MM.1S (cell line): ENCODE data around the gene RSPH6A.

Experiments
- DNase-seq: peaks from one replicate; pipeline ENCODE4 v3.0.0-alpha.2; 2015
- H2AFZ ChIP-seq: fragments of 300-600 bp; sonication (generic); 2 replicates; pipeline ENCODE4 v1.6.0; 2016; ENCODE audit warnings: antibody characterized with exemption, low read length
- H3F3A ChIP-seq: fragments of 300-600 bp; sonication (generic); 2 replicates; pipeline ENCODE4 v1.6.1; 2016; ENCODE audit warnings: mild to moderate bottlenecking, antibody characterized with exemption, low read length, moderate library complexity, mixed read lengths; ENCODE audit not compliant: insufficient read depth
- H3K27ac ChIP-seq: fragments of 300-600 bp; sonication (generic); 2 replicates; pipeline ENCODE4 v1.5.1; 2016; ENCODE audit warnings: mild to moderate bottlenecking, low read length
- H3K27me3 ChIP-seq: fragments of 300-600 bp; sonication (generic); replicated peaks from 2 replicates; pipeline ENCODE4 v1.6.0; 2016; ENCODE audit warnings: low read length; ENCODE audit not compliant: insufficient read depth
- H3K36me3 ChIP-seq: fragments of 300-600 bp; sonication (generic); replicated peaks from 2 replicates; pipeline ENCODE4 v1.6.1; 2016; ENCODE audit warnings: mild to moderate bottlenecking, low read length, mixed read lengths; ENCODE audit not compliant: insufficient read depth
- H3K4me1 ChIP-seq: fragments of 300-600 bp; sonication (generic); 2 replicates; pipeline ENCODE4 v1.6.1; 2016; ENCODE audit warnings: low read length, mixed read lengths
- H3K4me2 ChIP-seq: fragments of 300-600 bp; sonication (generic); 2 replicates; pipeline ENCODE4 v1.6.0; 2016; ENCODE audit warnings: low read depth, low read length
- H3K4me3 ChIP-seq: fragments of 300-600 bp; sonication (generic); 2 replicates; pipeline ENCODE4 v1.5.1; 2016; ENCODE audit warnings: low read length, mixed read lengths
- H3K79me2 ChIP-seq: fragments of 300-600 bp; sonication (generic); 2 replicates; pipeline ENCODE4 v1.6.1; 2016; ENCODE audit warnings: mixed run types, low read length, mixed read lengths
- H3K9ac ChIP-seq: fragments of 300-600 bp; sonication (generic); 2 replicates; pipeline ENCODE4 v1.6.1; 2016; ENCODE audit warnings: low read length, mixed read lengths
- H3K9me2 ChIP-seq: fragments of 300-600 bp; sonication (generic); replicated peaks from 2 replicates; pipeline ENCODE4 v1.6.1; 2016; ENCODE audit warnings: mild to moderate bottlenecking, low read length, mixed read lengths; ENCODE audit not compliant: insufficient read depth
- H3K9me3 ChIP-seq: fragments of 300-600 bp; sonication (generic); replicated peaks from 2 replicates; pipeline ENCODE4 v1.6.1; 2016; ENCODE audit warnings: mild to moderate bottlenecking, low read length, mixed read lengths; ENCODE audit not compliant: insufficient read depth
- H4K20me1 ChIP-seq: fragments of 300-600 bp; sonication (generic); 2 replicates; pipeline ENCODE4 v1.6.1; 2016; ENCODE audit warnings: mild to moderate bottlenecking, low read length, moderate library complexity, mixed read lengths; ENCODE audit not compliant: insufficient read depth
- CTCF ChIP-seq: fragments of 300-600 bp; sonication (generic); IDR thresholded peaks from 2 replicates; pipeline ENCODE4 v1.5.1; 2016; ENCODE audit warnings: antibody characterized with exemption, low read length, mixed read lengths
- EZH2 ChIP-seq: fragments of 300-600 bp; sonication (generic); optimal IDR thresholded peaks from 2 replicates; pipeline ENCODE3; 2017; ENCODE audit warnings: low read depth, mild to moderate bottlenecking, antibody characterized with exemption, low read length, mixed read lengths
- EZH2phosphoT487 ChIP-seq: fragments of 300-600 bp; sonication (generic); IDR thresholded peaks from 2 replicates; pipeline ENCODE4 v1.6.1; 2018; ENCODE audit warnings: antibody characterized with exemption, low read length

RSPH6A gene

DNA sequence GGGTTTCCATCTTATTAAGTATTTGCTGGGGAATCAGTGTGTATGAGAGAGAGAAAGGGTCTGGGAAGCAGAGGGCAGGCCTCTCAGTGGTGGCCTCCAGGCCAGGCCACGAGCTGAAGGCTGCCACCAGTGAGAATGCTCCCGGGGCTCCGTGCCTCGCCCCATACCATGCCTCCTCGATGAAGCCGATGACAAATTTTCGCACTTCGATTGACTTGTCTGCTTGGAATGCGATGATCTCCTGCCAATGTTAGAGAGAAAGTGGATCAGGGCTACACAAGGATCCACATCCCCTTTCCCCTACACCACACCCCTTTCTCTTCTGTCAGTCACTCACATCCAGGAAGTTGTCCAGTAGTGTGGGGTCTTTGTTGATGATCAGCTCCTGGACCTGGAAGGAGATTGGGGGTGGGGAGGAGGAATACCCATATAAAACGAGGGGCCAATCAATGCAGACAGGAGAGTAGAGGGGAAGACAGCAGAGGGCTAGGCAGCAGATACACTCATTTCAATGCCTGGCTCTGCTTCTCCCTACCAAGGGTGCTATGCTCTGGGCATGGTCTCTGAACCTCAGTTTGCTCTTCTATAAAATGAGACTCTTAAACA is 37.1 kb upstream of the RSPH6A start:
- Histone ChIP-seq H3K4me1 (no peaks in the 10 kb centered on the region), H3K4me3 (no peak overlapping the region), H3F3A (no peaks in the 10 kb centered on the region), H3K9ac (no peak overlapping the region), H2AFZ (no peak overlapping the region), H3K79me2 (peaks cover 25% of the 10 kb centered on the region), H3K4me2 (no peak overlapping the region), H3K27ac (no peak overlapping the region), H3K27me3 (no peaks in the 10 kb centered on the region), H4K20me1 (no peaks in the 10 kb centered on the region), H3K9me3 (no peaks in the 10 kb centered on the region), H3K36me3 (peaks cover 13% of the 10 kb centered on the region), H3K9me2 (no peaks in the 10 kb centered on the region)
- no peak for TF ChIP-seq CTCF
- no peak for TF ChIP-seq EZH2
- no peak for TF ChIP-seq EZH2phosphoT487
- no peak for DNase-seq

- Histone ChIP-seq H2AFZ (no peak overlapping the region), H3K36me3 (peaks cover 20% of the 10 kb centered on the region), H3K4me3 (no peak overlapping the region), H3K4me1 (no peaks in the 10 kb centered on the region), H3K9ac (no peak overlapping the region), H3K9me3 (no peaks in the 10 kb centered on the region), H3K27me3 (no peaks in the 10 kb centered on the region), H4K20me1 (no peaks in the 10 kb centered on the region), H3K27ac (no peak overlapping the region), H3K79me2 (peaks cover 10% of the 10 kb centered on the region), H3K4me2 (no peak overlapping the region), H3K9me2 (no peaks in the 10 kb centered on the region), H3F3A (no peaks in the 10 kb centered on the region)
- DNase-seq: no peak
- TF ChIP-seq EZH2 (no peak), CTCF (peak; percentile 31)
Measured at GRCh38 chr19:45848922-45849321, 33.8 kb upstream of the RSPH6A start.

DNA sequence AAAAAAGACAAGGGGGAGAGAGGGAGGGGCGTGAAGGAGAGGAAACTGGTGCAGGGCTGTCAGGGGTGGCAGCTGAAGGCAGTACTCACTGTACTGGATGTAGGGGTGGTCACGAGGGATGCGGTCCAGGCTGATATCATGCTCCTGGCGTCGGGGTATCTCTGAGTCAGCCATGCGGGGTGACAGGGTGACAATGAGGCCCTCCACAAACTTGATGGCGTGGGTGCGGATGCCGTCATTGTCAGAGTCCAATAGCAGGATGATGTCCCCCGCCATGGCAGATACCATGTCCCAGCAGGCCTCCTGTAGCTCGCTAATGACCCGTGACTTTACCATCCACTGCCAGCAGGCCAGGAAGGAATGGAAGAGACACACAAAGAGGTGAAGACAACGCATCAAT is 32.6 kb upstream of the RSPH6A start:
- no peaks in the 10 kb centered on the region for H3K9me3 ChIP-seq
- no peak overlapping the region for H3K4me3 ChIP-seq
- H3K4me1 ChIP-seq: no peaks in the 10 kb centered on the region
- no peak overlapping the region for H3K4me2 ChIP-seq
- H4K20me1 ChIP-seq: no peaks in the 10 kb centered on the region
- no peak for DNase-seq
- TF ChIP-seq EZH2 (no peak), CTCF (no peak), EZH2phosphoT487 (no peak)
- H3K9ac ChIP-seq: no peak overlapping the region
- no peaks in the 10 kb centered on the region for H3K9me2 ChIP-seq
- no peaks in the 10 kb centered on the region for H3K27me3 ChIP-seq
- H3K79me2 ChIP-seq: peaks cover 16% of the 10 kb centered on the region
- H2AFZ ChIP-seq: no peak overlapping the region
- no peaks in the 10 kb centered on the region for H3F3A ChIP-seq
- no peak overlapping the region for H3K27ac ChIP-seq
- H3K36me3 ChIP-seq: peaks cover 25% of the 10 kb centered on the region
